ENCODE results near the gene PLXNC1. TPM values are rescaled to one million over a fixed set of nuclear protein-coding genes. Genes with fewer than 3 reads are reported as not detected.

The PLXNC1 gene
- polyA plus RNA-seq, 1 of the 3 experiments (the other 2 are of a cell fraction): 0.23 TPM

- no peak overlapping the region for H3K27ac ChIP-seq (ENCODE audit: low read depth in 2 of 2, low read length in 1 of 2)
- DNase-seq: no peak
- POLR2A ChIA-PET: no interaction called here
- no peak overlapping the region for H3K4me2 ChIP-seq
- no peaks in the 10 kb centered on the region for H3K79me2 ChIP-seq (ENCODE audit: insufficient read depth)
- H3K9me3 ChIP-seq: no peaks in the 10 kb centered on the region
- H3K4me3 ChIP-seq (ENCODE audit: low read depth in 2 of 2, low read length in 1 of 2): no peak overlapping the region
- no peaks in the 10 kb centered on the region for H4K20me1 ChIP-seq (ENCODE audit: insufficient read depth)
- H3F3A ChIP-seq (replicated peaks; ENCODE audit: insufficient read depth): no peaks in the 10 kb centered on the region
- H3K27me3 ChIP-seq (ENCODE audit: insufficient read depth): no peaks in the 10 kb centered on the region
- no peak overlapping the region for H2AFZ ChIP-seq (ENCODE audit: low read depth)
- H3K4me1 ChIP-seq (ENCODE audit: control insufficient read depth in 1 of 2, insufficient read depth in 2 of 2, low read depth in 1 of 2, low read length in 1 of 2): no peaks in the 10 kb centered on the region
- no peaks in the 10 kb centered on the region for H3K9me2 ChIP-seq
- H3K36me3 ChIP-seq (replicated peaks in 1 of 2; ENCODE audit: control insufficient read depth in 1 of 2, insufficient read depth in 2 of 2, low read length in 1 of 2): no peaks in the 10 kb centered on the region
- TF ChIP-seq, protein P1, sequence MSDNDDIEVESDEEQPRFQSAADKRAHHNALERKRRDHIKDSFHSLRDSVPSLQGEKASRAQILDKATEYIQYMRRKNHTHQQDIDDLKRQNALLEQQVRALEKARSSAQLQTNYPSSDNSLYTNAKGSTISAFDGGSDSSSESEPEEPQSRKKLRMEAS (IDR thresholded peaks at IDR 0.05; ENCODE audit: low read depth): no peak
- TF ChIP-seq SIN3A (IDR thresholded peaks at IDR 0.05; ENCODE audit: borderline replicate concordance, low read depth, low read length) (no peak), PBX3 (IDR thresholded peaks at IDR 0.05) (no peak), GATA2 (CRISPR knock-in tag; IDR thresholded peaks at IDR 0.05) (no peak), REST (IDR thresholded peaks at IDR 0.05; ENCODE audit: low read depth, low read length) (no peak), TEAD4 (IDR thresholded peaks at IDR 0.05; ENCODE audit: borderline replicate concordance, insufficient read depth) (no peak), ZBTB33 (IDR thresholded peaks at IDR 0.05; ENCODE audit: borderline replicate concordance, low read depth) (no peak), RFX5 (IDR thresholded peaks at IDR 0.05; ENCODE audit: low read length) (no peak), TCF12 (IDR thresholded peaks at IDR 0.05) (no peak), YY1 (IDR thresholded peaks at IDR 0.05; ENCODE audit: low read depth) (no peak), CTCF (IDR thresholded peaks at IDR 0.05) (no peak), NRF1 (IDR thresholded peaks at IDR 0.05; ENCODE audit: low read depth, low read length) (no peak), FOXJ3 (CRISPR knock-in tag; IDR thresholded peaks at IDR 0.05) (no peak), RXRA (IDR thresholded peaks at IDR 0.05; ENCODE audit: borderline replicate concordance, low read depth) (no peak)
- TF ChIP-seq, protein P2, sequence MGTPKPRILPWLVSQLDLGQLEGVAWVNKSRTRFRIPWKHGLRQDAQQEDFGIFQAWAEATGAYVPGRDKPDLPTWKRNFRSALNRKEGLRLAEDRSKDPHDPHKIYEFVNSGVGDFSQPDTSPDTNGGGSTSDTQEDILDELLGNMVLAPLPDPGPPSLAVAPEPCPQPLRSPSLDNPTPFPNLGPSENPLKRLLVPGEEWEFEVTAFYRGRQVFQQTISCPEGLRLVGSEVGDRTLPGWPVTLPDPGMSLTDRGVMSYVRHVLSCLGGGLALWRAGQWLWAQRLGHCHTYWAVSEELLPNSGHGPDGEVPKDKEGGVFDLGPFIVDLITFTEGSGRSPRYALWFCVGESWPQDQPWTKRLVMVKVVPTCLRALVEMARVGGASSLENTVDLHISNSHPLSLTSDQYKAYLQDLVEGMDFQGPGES (IDR thresholded peaks at IDR 0.05; ENCODE audit: low read depth, low read length): no peak
- H3K9ac ChIP-seq: no peak overlapping the region
- CTCF ChIA-PET: interaction anchor here (1.5 kb wide), 1 partner anchor 20 kb away, joined by 3 read pairs; no protein-coding TSS in a partner anchor
- WGBS (ENCODE audit: low lambda C conversion rate): 29% methylated on average over 1 of the region's 1 CpG
Measured at GRCh38 chr12:94174576-94174975, 26.2 kb downstream of the PLXNC1 start.

All from SK-N-SH (cell line).